ENCODE data around the gene GTF3A. TPM values are rescaled to one million over a fixed set of nuclear protein-coding genes. Genes with fewer than 3 reads are reported as not detected.

The GTF3A gene
- total RNA-seq, 1 experiment from 2014 or later, result 102 TPM

DNA sequence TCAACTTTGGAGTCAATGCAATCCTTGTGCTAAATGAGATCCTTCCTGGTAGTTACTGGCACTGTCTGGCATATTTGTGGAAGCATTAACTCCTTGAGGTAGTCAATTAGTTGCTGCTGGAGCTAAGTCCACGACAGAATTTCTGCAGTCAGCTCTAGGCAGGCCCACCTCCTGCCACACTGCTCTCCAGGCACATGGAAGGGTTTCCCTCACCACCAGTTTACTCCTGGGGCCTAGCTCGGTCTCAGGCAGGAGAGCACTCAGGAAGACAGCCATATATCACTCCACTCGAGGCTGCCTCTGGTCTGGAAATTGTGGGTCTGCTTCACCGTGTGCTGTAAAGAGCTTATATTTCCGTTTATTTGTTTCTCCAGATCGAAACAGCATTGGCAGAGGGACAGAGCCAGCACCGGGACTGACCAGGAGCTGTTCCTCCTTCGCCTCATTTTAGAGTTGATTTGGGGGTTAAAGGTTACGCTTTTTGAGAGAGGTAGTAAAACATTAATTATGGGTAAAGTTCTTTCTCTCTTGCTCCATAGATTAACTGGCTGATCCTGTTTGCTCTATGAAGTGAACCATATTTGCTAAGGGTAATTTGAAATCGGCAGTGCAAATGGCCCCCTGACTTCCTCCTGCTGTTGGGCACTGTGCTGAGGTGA is 20.6 kb upstream of the GTF3A start:
- ChIA-PET POLR2A (no interaction called here), CTCF (no interaction called here), RAD21 (ENCODE audit: low non-redundant PET in 1 of 2, low total read pairs in 2 of 2, uncharacterized antibody in 2 of 2, unreplicated experiment in 2 of 2) (no interaction called here)
- H3K27ac ChIP-seq (ENCODE audit: low read depth, low read length), result no peak overlapping the region
- ATAC-seq (no peak), DNase-seq (ENCODE audit: low read depth, low spot score) (no peak)
- no peak overlapping the region for H2AFZ ChIP-seq (ENCODE audit: low read depth, low read length, poor library complexity, severe bottlenecking)
- no peaks in the 10 kb centered on the region for H4K20me1 ChIP-seq (ENCODE audit: insufficient read depth)
- no peaks in the 10 kb centered on the region for H3K9me3 ChIP-seq (ENCODE audit: control insufficient read depth in 1 of 2, insufficient read depth in 1 of 2, low read depth in 1 of 2, low read length in 2 of 2)
- H3K4me2 ChIP-seq (ENCODE audit: low read length), result no peak overlapping the region
- H3K4me1 ChIP-seq (ENCODE audit: control insufficient read depth in 1 of 2, insufficient read depth in 2 of 2, low read length in 2 of 2), result peaks cover 0 to 5% of the 10 kb centered on the region in 2 experiments; a peak in 2 of 4 replicates
- no peaks in the 10 kb centered on the region for H3K9me2 ChIP-seq (ENCODE audit: insufficient read depth)
- H3K79me2 ChIP-seq (ENCODE audit: insufficient read depth, low read length), result no peaks in the 10 kb centered on the region
- no TSS peak for BruUV-seq (replicated peaks)
- H3K36me3 ChIP-seq (ENCODE audit: control insufficient read depth in 1 of 2, insufficient read depth in 2 of 2, low read length in 2 of 2), result no peaks in the 10 kb centered on the region
- intact Hi-C loops (cut with micrococcal nuclease), result no loop called here
- H3K9ac ChIP-seq (ENCODE audit: low read length), result no peak overlapping the region
- TF ChIP-seq CTCF (IDR thresholded peaks at IDR 0.05 in 2 of 3, conservative IDR thresholded peaks at IDR 0.05 in 1 of 3; ENCODE audit: borderline replicate concordance in 1 of 3, insufficient read depth in 1 of 3, low read depth in 2 of 3, low read length in 2 of 3) (no peak), SP1 (IDR thresholded peaks at IDR 0.05; ENCODE audit: low read depth) (no peak), JUND (IDR thresholded peaks at IDR 0.05) (no peak), ZNF274 (IDR thresholded peaks at IDR 0.05; ENCODE audit: low read depth, low read length) (no peak), SIN3A (IDR thresholded peaks at IDR 0.05; ENCODE audit: low read depth) (no peak), POLR2A (IDR thresholded peaks at IDR 0.05; ENCODE audit: borderline replicate concordance, extremely low read depth, insufficient read depth, insufficient read length) (no peak)
- no peak overlapping the region for H3K4me3 ChIP-seq (replicated peaks in 1 of 2; ENCODE audit: low read depth in 1 of 2, low read length in 2 of 2)
- no peaks in the 10 kb centered on the region for H3K27me3 ChIP-seq (ENCODE audit: insufficient read depth, low read length)

DNA sequence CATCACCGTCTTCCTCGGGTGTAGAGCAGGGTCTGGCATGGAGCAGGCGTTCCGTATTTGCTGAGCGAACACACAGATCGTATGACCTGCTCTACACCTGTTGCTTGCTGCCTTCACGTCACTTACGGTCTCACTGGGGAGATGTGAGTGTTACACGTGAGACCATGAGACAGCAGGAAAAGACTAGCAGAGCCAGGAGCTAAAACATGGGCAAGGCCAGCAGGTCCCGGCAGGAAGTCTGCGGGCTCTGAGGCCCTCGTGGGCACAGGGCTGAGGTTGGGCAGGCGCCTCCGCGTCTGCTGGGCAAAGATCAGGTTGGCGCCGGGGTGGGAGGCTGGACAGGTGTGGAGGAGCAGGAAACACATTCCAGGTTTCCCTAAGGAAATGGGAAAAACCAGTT is 19.7 kb upstream of the GTF3A start:
- H3K4me2 ChIP-seq (ENCODE audit: low read length), result no peak overlapping the region
- H3K9me3 ChIP-seq (ENCODE audit: control insufficient read depth in 1 of 2, insufficient read depth in 1 of 2, low read depth in 1 of 2, low read length in 2 of 2), result no peaks in the 10 kb centered on the region
- POLR2A ChIA-PET, result no interaction called here
- no TSS peak for BruUV-seq (replicated peaks)
- H3K27me3 ChIP-seq (ENCODE audit: insufficient read depth, low read length), result no peaks in the 10 kb centered on the region
- H3K4me3 ChIP-seq (replicated peaks in 1 of 2; ENCODE audit: low read depth in 1 of 2, low read length in 2 of 2), result no peak overlapping the region
- intact Hi-C loops (cut with micrococcal nuclease), result no loop called here
- no peak overlapping the region for H3K9ac ChIP-seq (ENCODE audit: low read length)
- no peak overlapping the region for H3K27ac ChIP-seq (ENCODE audit: low read depth, low read length)
- no peaks in the 10 kb centered on the region for H3K79me2 ChIP-seq (ENCODE audit: insufficient read depth, low read length)
- DNase-seq (ENCODE audit: low read depth, low spot score) (no peak), ATAC-seq (no peak)
- H3K36me3 ChIP-seq (ENCODE audit: control insufficient read depth in 1 of 2, insufficient read depth in 2 of 2, low read length in 2 of 2), result no peaks in the 10 kb centered on the region
- H2AFZ ChIP-seq (ENCODE audit: low read depth, low read length, poor library complexity, severe bottlenecking), result no peak overlapping the region
- peaks cover 0 to 5% of the 10 kb centered on the region in 2 experiments; a peak in 2 of 4 replicates for H3K4me1 ChIP-seq (ENCODE audit: control insufficient read depth in 1 of 2, insufficient read depth in 2 of 2, low read length in 2 of 2)
- no peaks in the 10 kb centered on the region for H4K20me1 ChIP-seq (ENCODE audit: insufficient read depth)
- RAD21 ChIA-PET (ENCODE audit: low non-redundant PET in 1 of 2, low total read pairs in 2 of 2, uncharacterized antibody in 2 of 2, unreplicated experiment in 2 of 2), result no interaction called here
- CTCF ChIA-PET, result interaction anchor here (1.5 to 1.7 kb wide), 2 partner anchors 21 to 422 kb away, joined by 6 to 16 read pairs; no protein-coding TSS in a partner anchor
- H3K9me2 ChIP-seq (ENCODE audit: insufficient read depth), result no peaks in the 10 kb centered on the region
- TF ChIP-seq JUND (IDR thresholded peaks at IDR 0.05) (no peak), ELF1 (IDR thresholded peaks at IDR 0.05; ENCODE audit: borderline replicate concordance, low read depth) (no peak), TCF7L2 (IDR thresholded peaks at IDR 0.05; ENCODE audit: borderline replicate concordance, extremely low read depth, insufficient read depth, insufficient read length) (no peak), YY1 (IDR thresholded peaks at IDR 0.05; ENCODE audit: extremely low read depth, insufficient replicate concordance, low read depth, low read length) (no peak), EZH2 (IDR thresholded peaks at IDR 0.05) (no peak), CEBPB (IDR thresholded peaks at IDR 0.05; ENCODE audit: low read depth) (no peak), SP1 (IDR thresholded peaks at IDR 0.05; ENCODE audit: low read depth) (no peak), ZNF274 (IDR thresholded peaks at IDR 0.05; ENCODE audit: low read depth, low read length) (no peak), POLR2A (IDR thresholded peaks at IDR 0.05; ENCODE audit: borderline replicate concordance, extremely low read depth, insufficient read depth, insufficient read length) (no peak)
- TF ChIP-seq, protein P1, sequence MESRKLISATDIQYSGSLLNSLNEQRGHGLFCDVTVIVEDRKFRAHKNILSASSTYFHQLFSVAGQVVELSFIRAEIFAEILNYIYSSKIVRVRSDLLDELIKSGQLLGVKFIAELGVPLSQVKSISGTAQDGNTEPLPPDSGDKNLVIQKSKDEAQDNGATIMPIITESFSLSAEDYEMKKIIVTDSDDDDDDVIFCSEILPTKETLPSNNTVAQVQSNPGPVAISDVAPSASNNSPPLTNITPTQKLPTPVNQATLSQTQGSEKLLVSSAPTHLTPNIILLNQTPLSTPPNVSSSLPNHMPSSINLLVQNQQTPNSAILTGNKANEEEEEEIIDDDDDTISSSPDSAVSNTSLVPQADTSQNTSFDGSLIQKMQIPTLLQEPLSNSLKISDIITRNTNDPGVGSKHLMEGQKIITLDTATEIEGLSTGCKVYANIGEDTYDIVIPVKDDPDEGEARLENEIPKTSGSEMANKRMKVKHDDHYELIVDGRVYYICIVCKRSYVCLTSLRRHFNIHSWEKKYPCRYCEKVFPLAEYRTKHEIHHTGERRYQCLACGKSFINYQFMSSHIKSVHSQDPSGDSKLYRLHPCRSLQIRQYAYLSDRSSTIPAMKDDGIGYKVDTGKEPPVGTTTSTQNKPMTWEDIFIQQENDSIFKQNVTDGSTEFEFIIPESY (IDR thresholded peaks at IDR 0.05; ENCODE audit: extremely low read depth, insufficient replicate concordance, low read length), result no peak

All from HCT116 (cell line).